ENCODE data around the gene PEDS1.

DNA sequence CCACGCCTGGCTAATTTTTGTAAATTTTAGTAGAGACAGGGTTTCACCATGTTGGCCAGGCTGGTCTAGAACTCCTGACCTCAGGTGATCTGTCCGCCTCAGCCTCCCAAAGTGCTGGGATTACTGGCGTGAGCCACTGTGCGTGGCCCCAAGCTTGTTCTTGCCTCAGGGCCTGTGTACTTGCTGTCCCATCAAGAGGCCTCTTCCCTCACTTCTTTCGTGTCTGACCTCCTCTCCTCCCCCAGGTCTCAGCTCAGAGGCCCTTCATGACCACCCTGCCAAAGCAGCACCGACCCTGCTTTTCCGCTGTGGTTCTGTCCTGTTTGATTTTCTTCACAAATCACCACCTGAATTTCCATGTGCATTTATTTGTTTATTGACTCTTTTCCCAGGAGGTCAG lies 30.1 kb downstream of the PEDS1 start:
- TF ChIP-seq MXI1 (conservative IDR thresholded peaks at IDR 0.05; ENCODE audit: poor library complexity, severe bottlenecking) (no peak), SMC3 (conservative IDR thresholded peaks at IDR 0.05; ENCODE audit: poor library complexity) (no peak)
- TF ChIP-seq, protein P1, sequence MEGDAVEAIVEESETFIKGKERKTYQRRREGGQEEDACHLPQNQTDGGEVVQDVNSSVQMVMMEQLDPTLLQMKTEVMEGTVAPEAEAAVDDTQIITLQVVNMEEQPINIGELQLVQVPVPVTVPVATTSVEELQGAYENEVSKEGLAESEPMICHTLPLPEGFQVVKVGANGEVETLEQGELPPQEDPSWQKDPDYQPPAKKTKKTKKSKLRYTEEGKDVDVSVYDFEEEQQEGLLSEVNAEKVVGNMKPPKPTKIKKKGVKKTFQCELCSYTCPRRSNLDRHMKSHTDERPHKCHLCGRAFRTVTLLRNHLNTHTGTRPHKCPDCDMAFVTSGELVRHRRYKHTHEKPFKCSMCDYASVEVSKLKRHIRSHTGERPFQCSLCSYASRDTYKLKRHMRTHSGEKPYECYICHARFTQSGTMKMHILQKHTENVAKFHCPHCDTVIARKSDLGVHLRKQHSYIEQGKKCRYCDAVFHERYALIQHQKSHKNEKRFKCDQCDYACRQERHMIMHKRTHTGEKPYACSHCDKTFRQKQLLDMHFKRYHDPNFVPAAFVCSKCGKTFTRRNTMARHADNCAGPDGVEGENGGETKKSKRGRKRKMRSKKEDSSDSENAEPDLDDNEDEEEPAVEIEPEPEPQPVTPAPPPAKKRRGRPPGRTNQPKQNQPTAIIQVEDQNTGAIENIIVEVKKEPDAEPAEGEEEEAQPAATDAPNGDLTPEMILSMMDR (IDR thresholded peaks at IDR 0.05; ENCODE audit: poor library complexity, severe bottlenecking): no peak
- TF ChIP-seq, protein P2, sequence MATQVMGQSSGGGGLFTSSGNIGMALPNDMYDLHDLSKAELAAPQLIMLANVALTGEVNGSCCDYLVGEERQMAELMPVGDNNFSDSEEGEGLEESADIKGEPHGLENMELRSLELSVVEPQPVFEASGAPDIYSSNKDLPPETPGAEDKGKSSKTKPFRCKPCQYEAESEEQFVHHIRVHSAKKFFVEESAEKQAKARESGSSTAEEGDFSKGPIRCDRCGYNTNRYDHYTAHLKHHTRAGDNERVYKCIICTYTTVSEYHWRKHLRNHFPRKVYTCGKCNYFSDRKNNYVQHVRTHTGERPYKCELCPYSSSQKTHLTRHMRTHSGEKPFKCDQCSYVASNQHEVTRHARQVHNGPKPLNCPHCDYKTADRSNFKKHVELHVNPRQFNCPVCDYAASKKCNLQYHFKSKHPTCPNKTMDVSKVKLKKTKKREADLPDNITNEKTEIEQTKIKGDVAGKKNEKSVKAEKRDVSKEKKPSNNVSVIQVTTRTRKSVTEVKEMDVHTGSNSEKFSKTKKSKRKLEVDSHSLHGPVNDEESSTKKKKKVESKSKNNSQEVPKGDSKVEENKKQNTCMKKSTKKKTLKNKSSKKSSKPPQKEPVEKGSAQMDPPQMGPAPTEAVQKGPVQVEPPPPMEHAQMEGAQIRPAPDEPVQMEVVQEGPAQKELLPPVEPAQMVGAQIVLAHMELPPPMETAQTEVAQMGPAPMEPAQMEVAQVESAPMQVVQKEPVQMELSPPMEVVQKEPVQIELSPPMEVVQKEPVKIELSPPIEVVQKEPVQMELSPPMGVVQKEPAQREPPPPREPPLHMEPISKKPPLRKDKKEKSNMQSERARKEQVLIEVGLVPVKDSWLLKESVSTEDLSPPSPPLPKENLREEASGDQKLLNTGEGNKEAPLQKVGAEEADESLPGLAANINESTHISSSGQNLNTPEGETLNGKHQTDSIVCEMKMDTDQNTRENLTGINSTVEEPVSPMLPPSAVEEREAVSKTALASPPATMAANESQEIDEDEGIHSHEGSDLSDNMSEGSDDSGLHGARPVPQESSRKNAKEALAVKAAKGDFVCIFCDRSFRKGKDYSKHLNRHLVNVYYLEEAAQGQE (IDR thresholded peaks at IDR 0.05; ENCODE audit: borderline replicate concordance): no peak
